Progenitor cell of endocrine pancreas (in vitro differentiated cells): Measurements from ENCODE around the gene S100A4. TPM values are rescaled to one million over a fixed set of nuclear protein-coding genes. Genes with fewer than 3 reads are reported as not detected.
"Not testable (repeated sequence)": the region's sequence is repeated elsewhere in the genome, so short reads cannot be mapped to it uniquely, and the experiment has no call there.

Experiments used
- DNase-seq: peaks from one replicate; pipeline ENCODE4 v3.0.0; 2021; ENCODE audit warnings: low spot score; ENCODE audit not compliant: unreplicated experiment
- H3K27ac Mint-ChIP-seq: 2 replicates; pipeline ENCODE4 v1.8.0; 2021; ENCODE audit warnings: mild to moderate bottlenecking, moderate library complexity, mixed read lengths
- H3K27me3 Mint-ChIP-seq: 2 replicates; pipeline ENCODE4 v1.8.0; 2021; ENCODE audit warnings: mixed read lengths
- H3K36me3 Mint-ChIP-seq: 2 replicates; pipeline ENCODE4 v1.8.0; 2022; ENCODE audit warnings: mixed read lengths; ENCODE audit not compliant: insufficient read depth
- H3K4me1 Mint-ChIP-seq: 2 replicates; pipeline ENCODE4 v1.8.0; 2021; ENCODE audit warnings: low read depth, mixed read lengths
- H3K4me3 Mint-ChIP-seq: 2 replicates; pipeline ENCODE4 v1.8.0; 2021; ENCODE audit warnings: low read depth, mild to moderate bottlenecking, moderate library complexity, mixed read lengths
- H3K9me3 Mint-ChIP-seq: 2 replicates; pipeline ENCODE4 v1.8.0; 2021; ENCODE audit warnings: low read depth, mixed read lengths
- total RNA-seq: library from RNA; stranded (reverse); gene quantifications from 2 replicates; pipeline ENCODE4 v1.2.1, GENCODE V29; 2021
- TF ChIP-seq, protein P1 (sequence below): fragments of 200-600 bp; sonication (generic); IDR thresholded peaks from one replicate; pipeline ENCODE4 v1.5.0; 2021; ENCODE audit warnings: antibody characterized with exemption, mild to moderate bottlenecking; ENCODE audit not compliant: unreplicated experiment

S100A4 gene
- total RNA-seq, 1 donor from 2014 or later = 7.6 TPM

DNA sequence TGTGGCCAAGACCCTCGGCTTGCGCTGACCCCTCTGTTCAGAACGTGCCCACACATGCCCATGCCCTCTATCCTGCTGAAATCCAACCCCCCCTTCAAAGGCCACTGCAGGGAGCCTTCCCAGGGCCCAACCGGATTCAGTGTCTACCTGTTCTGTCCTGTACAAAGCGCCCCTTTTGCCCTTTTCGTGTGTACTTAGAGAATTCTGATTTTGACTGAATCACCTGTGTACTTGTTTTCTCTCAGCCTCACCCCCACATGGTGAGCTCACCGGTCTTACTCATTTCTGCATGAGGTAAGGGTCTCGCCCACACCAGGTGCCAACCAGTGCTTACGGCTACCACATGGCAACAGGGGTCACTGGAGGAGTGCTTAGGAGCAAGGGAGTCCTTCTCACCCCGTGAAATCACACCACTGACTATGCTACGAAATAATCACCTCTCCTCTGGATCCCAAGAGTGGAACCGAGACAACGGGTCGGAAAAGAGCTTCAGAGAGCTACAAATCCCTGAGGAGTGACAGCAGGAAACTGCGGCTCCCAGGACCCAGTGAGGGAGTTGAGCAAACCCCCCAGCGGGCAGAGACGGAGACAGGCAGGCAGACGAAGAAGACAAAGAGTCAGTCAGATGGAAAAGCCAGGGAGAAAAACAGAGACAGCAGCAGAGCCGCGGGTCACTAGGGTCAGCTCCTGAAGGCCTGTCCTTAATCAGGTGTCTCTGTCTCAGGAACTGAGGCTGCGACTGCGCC lies 22.2 kb upstream of the S100A4 start:
- Mint-ChIP-seq H3K4me3 (no peak overlapping the region), H3K27me3 (no peaks in the 10 kb centered on the region), H3K27ac (peak overlapping the region; percentile 97), H3K9me3 (no peaks in the 10 kb centered on the region), H3K36me3 (no peaks in the 10 kb centered on the region), H3K4me1 (peaks cover 35% of the 10 kb centered on the region)
- DNase-seq = no peak
- TF ChIP-seq, protein P1, sequence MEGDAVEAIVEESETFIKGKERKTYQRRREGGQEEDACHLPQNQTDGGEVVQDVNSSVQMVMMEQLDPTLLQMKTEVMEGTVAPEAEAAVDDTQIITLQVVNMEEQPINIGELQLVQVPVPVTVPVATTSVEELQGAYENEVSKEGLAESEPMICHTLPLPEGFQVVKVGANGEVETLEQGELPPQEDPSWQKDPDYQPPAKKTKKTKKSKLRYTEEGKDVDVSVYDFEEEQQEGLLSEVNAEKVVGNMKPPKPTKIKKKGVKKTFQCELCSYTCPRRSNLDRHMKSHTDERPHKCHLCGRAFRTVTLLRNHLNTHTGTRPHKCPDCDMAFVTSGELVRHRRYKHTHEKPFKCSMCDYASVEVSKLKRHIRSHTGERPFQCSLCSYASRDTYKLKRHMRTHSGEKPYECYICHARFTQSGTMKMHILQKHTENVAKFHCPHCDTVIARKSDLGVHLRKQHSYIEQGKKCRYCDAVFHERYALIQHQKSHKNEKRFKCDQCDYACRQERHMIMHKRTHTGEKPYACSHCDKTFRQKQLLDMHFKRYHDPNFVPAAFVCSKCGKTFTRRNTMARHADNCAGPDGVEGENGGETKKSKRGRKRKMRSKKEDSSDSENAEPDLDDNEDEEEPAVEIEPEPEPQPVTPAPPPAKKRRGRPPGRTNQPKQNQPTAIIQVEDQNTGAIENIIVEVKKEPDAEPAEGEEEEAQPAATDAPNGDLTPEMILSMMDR = no peak

DNA sequence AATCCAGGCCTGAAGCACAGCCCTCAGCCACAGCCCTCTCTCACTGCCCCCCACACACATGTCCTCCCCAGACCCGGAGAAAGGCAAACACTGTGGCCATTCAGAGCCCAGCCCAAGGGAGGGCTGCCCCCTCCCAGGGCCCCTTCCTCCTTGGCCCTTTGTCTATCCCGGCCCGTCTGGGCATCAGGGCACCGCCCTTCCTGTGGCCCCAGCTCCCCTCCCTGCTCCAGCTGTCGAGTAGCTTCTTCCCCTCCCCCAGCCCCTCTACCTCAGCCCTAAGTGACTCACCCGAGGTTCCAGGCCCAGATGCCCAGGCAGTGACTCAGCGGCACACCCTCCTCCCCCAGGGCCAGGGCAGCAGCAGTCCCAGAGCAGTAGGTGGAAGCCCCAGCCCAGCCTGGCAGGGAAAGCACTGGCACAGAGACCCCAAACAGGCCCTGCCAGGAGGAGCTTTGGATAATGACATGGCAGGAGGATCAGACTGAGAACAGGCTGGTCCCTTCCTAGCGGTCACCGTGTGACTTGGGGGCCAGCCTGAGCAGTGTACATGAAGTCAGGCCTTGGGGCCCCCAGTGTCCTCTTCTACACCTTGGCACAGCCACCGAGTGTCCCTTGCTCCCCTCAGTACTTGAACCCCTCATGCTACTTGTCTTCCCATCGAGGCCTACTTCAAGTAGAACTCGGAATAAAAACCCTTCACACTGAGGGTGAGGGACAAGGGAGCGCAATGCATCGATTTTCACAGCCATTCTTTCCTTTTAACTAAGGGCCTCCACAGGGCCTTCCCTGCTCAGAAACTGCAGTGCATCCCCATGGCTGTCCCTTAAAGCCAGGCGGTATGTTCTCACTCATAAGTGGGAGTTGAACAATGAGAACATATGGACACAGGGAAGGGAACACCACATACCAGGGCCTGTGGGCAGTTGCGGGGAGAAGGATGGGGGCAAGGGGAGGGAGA lies 21.1 kb upstream of the S100A4 start:
- peak; percentile 38 for DNase-seq
- Mint-ChIP-seq H3K27ac (peak overlapping the region; percentile 97), H3K27me3 (no peaks in the 10 kb centered on the region), H3K9me3 (no peaks in the 10 kb centered on the region), H3K4me3 (peak overlapping the region; percentile 41), H3K4me1 (peaks cover 35% of the 10 kb centered on the region), H3K36me3 (no peaks in the 10 kb centered on the region)
- TF ChIP-seq, protein P1 = no peak

DNA sequence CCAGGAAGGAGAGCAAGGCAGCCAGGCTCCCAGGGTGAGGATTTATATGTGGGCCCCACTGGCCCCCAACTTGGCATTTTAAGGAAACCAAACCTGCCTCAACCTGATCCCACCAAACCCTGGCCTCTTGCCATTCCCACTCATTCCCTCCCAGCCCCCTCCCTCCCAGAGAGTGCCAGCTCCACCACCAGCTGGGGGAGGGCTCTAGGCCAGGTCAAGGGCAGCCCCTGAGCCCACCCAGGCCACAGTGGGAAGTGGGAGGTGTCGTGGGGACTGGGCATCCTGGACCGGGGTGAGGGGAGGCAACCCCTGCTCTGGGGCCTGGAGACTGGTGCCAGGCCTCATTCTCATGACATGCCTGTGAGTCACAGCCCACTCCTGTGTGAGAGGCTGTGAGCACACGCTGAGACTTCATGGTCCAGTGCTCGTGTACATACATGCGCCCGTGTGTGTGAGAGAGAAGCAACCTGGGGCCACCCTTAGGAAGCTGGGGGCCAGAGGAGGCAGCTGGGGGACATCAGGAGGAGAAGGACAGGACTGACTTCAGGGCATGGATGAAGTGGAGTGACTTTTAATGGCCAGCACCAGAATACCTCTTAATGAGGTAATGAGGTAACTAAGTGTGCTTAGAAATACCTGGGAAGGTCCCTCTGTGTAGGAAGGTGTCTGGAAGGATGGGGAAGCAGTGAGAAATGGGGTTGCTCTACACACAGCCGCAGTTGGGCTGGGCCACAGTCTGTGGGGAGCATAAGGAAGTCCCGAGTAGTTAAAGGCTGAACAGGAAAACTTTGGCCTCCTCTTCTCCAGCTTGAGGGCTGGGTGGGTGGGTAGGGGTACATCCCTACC lies 20.1 kb upstream of the S100A4 start, which contains the start of gene S100A2:
TSS of gene S100A2 (minus strand) at position 316 of the 846 bp plus-strand sequence. CDS start 1,967 bp downstream, outside the sequence.
- Mint-ChIP-seq H3K9me3 (no peaks in the 10 kb centered on the region), H3K27ac (peak within 1 kb of the TSS; percentile 97), H3K27me3 (no peaks in the 10 kb centered on the region), H3K4me3 (peak within 1 kb of the TSS; percentile 41), H3K4me1 (peaks cover 30% of the 10 kb centered on the region), H3K36me3 (no peaks in the 10 kb centered on the region)
- DNase-seq = no peak
- TF ChIP-seq, protein P1 = no peak

DNA sequence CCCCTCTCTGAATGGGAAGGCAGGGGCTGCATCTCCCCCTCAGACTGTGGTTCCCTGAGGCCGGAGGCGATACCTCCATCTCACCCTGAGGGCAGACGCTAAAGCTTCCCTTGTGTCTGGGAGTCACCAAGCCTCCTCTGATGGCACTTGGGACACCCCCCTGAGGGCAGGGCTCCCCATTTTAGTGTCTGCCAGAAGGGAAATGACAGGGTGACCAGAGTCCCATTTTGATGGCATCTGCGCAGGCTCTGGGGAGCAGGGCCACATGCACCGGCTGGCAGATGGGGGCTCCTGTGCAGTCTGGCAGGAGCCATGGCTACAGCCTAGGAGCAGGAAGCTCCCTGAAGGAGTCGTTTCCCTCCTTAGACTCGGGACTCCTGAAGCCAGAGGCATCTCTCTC lies 18.4 kb upstream of the S100A4 start:
- H3K4me1 Mint-ChIP-seq = peaks cover 28% of the 10 kb centered on the region
- H3K9me3 Mint-ChIP-seq = no peaks in the 10 kb centered on the region
- TF ChIP-seq, protein P1 = no peak
- no peak overlapping the region for H3K27ac Mint-ChIP-seq
- no peak overlapping the region for H3K4me3 Mint-ChIP-seq
- DNase-seq = no peak
- H3K36me3 Mint-ChIP-seq = no peaks in the 10 kb centered on the region
- H3K27me3 Mint-ChIP-seq = no peaks in the 10 kb centered on the region

DNA sequence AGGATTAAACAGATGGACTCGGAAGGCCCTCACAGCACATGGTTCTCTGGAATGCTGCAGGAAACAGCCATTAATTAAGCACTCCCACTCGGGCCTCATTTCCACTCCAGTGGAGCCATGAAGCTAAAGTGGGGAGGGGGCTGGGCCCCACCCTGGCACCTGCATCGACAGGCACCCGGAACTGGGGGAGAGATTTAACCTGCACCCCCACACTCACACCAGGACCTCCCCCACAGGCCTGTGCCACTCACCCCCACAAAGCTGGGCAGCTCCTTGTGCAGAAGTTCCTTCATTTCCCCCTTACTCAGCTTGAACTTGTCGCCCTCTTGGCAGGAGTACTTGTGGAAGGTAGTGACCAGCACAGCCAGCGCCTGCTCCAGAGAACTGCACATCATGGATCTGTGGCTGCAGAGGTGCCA lies 17.9 kb upstream of the S100A4 start:
- DNase-seq = no peak
- H3K36me3 Mint-ChIP-seq = no peaks in the 10 kb centered on the region
- peaks cover 23% of the 10 kb centered on the region for H3K4me1 Mint-ChIP-seq
- no peak overlapping the region for H3K4me3 Mint-ChIP-seq
- H3K27ac Mint-ChIP-seq = peak overlapping the region; percentile 77
- no peaks in the 10 kb centered on the region for H3K9me3 Mint-ChIP-seq
- TF ChIP-seq, protein P1 = no peak
- H3K27me3 Mint-ChIP-seq = no peaks in the 10 kb centered on the region

DNA sequence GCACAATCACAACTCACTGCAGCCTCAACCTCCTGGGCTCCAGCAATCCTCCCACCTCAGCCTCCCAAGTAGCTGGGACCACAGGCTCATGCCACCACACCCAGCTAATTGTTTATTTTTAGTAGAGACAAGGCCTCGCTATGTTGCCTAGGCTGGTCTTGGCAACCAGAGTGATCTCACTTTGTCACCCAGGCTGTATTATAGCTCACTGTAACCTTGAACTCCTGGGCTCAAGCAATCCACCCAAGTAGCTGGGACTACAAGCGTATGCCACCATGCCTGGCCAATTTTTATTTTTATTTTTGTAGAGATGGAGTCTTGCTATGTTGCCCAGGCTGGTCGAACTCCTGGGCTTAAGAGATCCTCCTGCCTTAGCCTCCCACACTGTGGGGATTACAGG lies 16.4 kb upstream of the S100A4 start:
- H3K9me3 Mint-ChIP-seq, H3K4me3 Mint-ChIP-seq, H3K36me3 Mint-ChIP-seq, H3K27ac Mint-ChIP-seq, H3K27me3 Mint-ChIP-seq, DNase-seq: not testable (repeated sequence)
- H3K4me1 Mint-ChIP-seq = peaks cover 13% of the 10 kb centered on the region
